HUES64 (cell line): Measurements from ENCODE around the gene MAP4K3.
A peak's percentile ranks its signal among the peaks of the same experiment; 100 is the strongest.
"Not testable (repeated sequence)": the region's sequence is repeated elsewhere in the genome, so short reads cannot be mapped to it uniquely, and the experiment has no call there.

Source experiments
- H3K27ac ChIP-seq: 2 replicates; pipeline ENCODE4 v1.7.0; 2013; ENCODE audit warnings: low read depth, low read length, inconsistent platforms
- H3K27me3 ChIP-seq: 2 replicates; pipeline ENCODE4 v1.6.1; 2013; ENCODE audit warnings: mild to moderate bottlenecking, low read length; ENCODE audit not compliant: insufficient read depth
- H3K36me3 ChIP-seq: 2 replicates; pipeline ENCODE4 v1.6.1; 2013; ENCODE audit warnings: mild to moderate bottlenecking, low read length; ENCODE audit not compliant: insufficient read depth
- H3K4me1 ChIP-seq: 2 replicates; pipeline ENCODE4 v1.6.1; 2013; ENCODE audit warnings: mild to moderate bottlenecking, low read length, moderate library complexity; ENCODE audit not compliant: insufficient read depth
- H3K4me3 ChIP-seq: 2 replicates; pipeline ENCODE4 v1.5.1; 2013; ENCODE audit warnings: mild to moderate bottlenecking, low read length, moderate library complexity
- H3K9ac ChIP-seq: 2 replicates; pipeline ENCODE4 v1.6.1; 2013; ENCODE audit warnings: mild to moderate bottlenecking, low read depth, low read length
- H3K9me3 ChIP-seq: 2 replicates; pipeline ENCODE4 v1.6.1; 2013; ENCODE audit warnings: low read depth, low read length; ENCODE audit not compliant: insufficient read depth
- WGBS: fragments of 150-250, 120-280 bp; methylation state at CpG from one replicate; pipeline ENCODE4 v1.1.7; 2013; ENCODE audit warnings: missing lambda C conversion rate; 5-methylcytosine and 5-hydroxymethylcytosine counted together

The MAP4K3 gene

GRCh38 chr2:39362595-39362994 lies 74.5 kb downstream of the MAP4K3 start:
- H3K9me3 ChIP-seq = peaks cover 66% of the 10 kb centered on the region

GRCh38 chr2:39361511-39361910 lies 75.6 kb downstream of the MAP4K3 start:
- peaks cover 62% of the 10 kb centered on the region for H3K9me3 ChIP-seq
- peaks cover 50% of the 10 kb centered on the region for H3K36me3 ChIP-seq
- no peak overlapping the region for H3K9ac ChIP-seq
- H3K4me1 ChIP-seq = peaks cover 32% of the 10 kb centered on the region
- H3K4me3 ChIP-seq = no peak overlapping the region
- no peak overlapping the region for H3K27ac ChIP-seq
- H3K27me3 ChIP-seq = no peaks in the 10 kb centered on the region

More at GRCh38 chr2:39362595-39362994, 74.5 kb downstream of the MAP4K3 start:
- Histone ChIP-seq H3K4me3 (no peak overlapping the region), H3K9ac (no peak overlapping the region), H3K27me3 (no peaks in the 10 kb centered on the region), H3K27ac (no peak overlapping the region), H3K4me1 (peaks cover 23% of the 10 kb centered on the region), H3K36me3 (peaks cover 56% of the 10 kb centered on the region)
- WGBS = 95% methylated on average over 4 of the region's 4 CpGs

GRCh38 chr2:39360342-39360741 lies 76.7 kb downstream of the MAP4K3 start:
- H3K36me3 ChIP-seq = peaks cover 56% of the 10 kb centered on the region
- H3K4me3 ChIP-seq = 0 out of 2 replicates have a peak overlapping the region, but pooled peaks have one; percentile 4
- H3K4me1 ChIP-seq = peaks cover 32% of the 10 kb centered on the region
- not testable (repeated sequence) for H3K27me3 ChIP-seq, H3K27ac ChIP-seq, H3K9ac ChIP-seq
- H3K9me3 ChIP-seq = peaks cover 56% of the 10 kb centered on the region
- WGBS = 98% methylated on average over 2 of the region's 2 CpGs

- peaks cover 30% of the 10 kb centered on the region for H3K4me1 ChIP-seq
- H3K4me3 ChIP-seq = peak overlapping the region; percentile 8; the same call in 1 of the 2 replicates
- peaks cover 56% of the 10 kb centered on the region for H3K9me3 ChIP-seq
- H3K36me3 ChIP-seq = peaks cover 56% of the 10 kb centered on the region
- no peak overlapping the region for H3K9ac ChIP-seq
- no peaks in the 10 kb centered on the region for H3K27me3 ChIP-seq
- H3K27ac ChIP-seq = no peak overlapping the region
- WGBS = 97% methylated on average over 5 of the region's 5 CpGs
Observed at GRCh38 chr2:39359453-39360038, 77.5 kb downstream of the MAP4K3 start.

DNA sequence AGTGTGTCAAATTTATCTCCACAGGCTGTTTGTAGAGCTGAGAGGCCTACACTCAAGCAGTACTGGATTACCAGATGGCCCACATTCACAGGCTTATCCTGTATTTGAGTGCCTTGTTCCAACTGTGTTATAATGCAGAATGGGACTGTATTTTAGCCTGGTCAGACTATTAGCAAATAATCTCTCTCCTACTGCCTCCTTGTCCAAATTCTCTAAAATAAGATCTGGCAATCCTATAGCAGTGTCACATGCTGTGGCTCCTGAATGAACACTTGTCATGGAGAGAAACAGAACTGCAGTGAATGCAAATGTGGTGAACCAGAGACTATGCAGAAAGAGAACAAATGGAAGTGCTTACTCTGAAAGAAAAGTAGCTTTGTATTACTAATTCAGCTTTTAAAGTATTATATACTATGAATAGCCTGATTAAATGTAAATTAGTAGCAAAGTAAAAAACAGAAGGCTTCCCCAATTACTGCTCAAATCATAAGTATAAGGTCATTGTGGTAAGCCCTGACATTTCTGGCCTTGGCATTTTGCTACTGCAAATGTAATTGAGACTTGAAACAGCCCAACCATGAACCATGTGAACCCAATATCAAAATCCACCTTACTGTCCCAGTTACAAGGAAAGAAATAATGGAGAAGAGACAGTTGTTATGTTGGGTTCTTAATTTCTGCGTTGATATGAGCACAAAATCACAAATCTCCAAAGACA lies 80.0 kb downstream of the MAP4K3 start:
- Histone ChIP-seq H3K36me3 (peaks cover 51% of the 10 kb centered on the region), H3K27ac (peak overlapping the region; percentile 77), H3K27me3 (no peaks in the 10 kb centered on the region), H3K9ac (no peak overlapping the region), H3K4me1 (peaks cover 18% of the 10 kb centered on the region), H3K4me3 (no peak overlapping the region), H3K9me3 (peaks cover 43% of the 10 kb centered on the region)
- WGBS = no CpG with 5 or more reads among the region's 1 CpG

GRCh38 chr2:39350658-39351057 lies 86.4 kb downstream of the MAP4K3 start:
- whole genome bisulfite sequencing = 51% methylated on average over 2 of the region's 3 CpGs

DNA sequence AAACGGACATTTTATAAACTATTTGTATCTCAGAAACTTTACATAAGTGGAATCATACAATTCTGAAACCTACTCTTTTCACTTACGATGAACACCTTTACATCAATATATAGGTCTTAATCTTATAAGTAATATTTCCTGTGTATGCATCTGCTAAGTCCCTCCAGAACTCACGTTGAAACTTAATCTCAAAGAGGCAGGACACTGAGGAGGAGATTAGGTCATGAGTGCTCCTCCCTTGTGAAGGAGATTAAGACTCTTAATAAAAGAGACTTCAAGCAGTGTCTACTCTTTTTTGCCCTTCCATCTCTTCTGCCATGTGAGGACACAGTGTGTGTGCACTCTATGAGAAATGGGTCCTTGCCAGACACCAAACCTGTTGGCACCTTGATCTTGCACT lies 98.6 kb downstream of the MAP4K3 start:
- Histone ChIP-seq H3K27ac (no peak overlapping the region), H3K4me3 (no peak overlapping the region), H3K36me3 (no peaks in the 10 kb centered on the region), H3K4me1 (peaks cover 9% of the 10 kb centered on the region), H3K9me3 (no peaks in the 10 kb centered on the region), H3K9ac (no peak overlapping the region), H3K27me3 (no peaks in the 10 kb centered on the region)
- 81% methylated on average over 2 of the region's 3 CpGs for WGBS

More at GRCh38 chr2:39350658-39351057, 86.4 kb downstream of the MAP4K3 start:
- Histone ChIP-seq H3K9me3 (no peaks in the 10 kb centered on the region), H3K36me3 (peaks cover 6% of the 10 kb centered on the region; the same call in 1 of the 2 replicates), H3K4me1 (peaks cover 17% of the 10 kb centered on the region), H3K27ac (no peak overlapping the region), H3K9ac (no peak overlapping the region), H3K4me3 (no peak overlapping the region), H3K27me3 (no peaks in the 10 kb centered on the region)

DNA sequence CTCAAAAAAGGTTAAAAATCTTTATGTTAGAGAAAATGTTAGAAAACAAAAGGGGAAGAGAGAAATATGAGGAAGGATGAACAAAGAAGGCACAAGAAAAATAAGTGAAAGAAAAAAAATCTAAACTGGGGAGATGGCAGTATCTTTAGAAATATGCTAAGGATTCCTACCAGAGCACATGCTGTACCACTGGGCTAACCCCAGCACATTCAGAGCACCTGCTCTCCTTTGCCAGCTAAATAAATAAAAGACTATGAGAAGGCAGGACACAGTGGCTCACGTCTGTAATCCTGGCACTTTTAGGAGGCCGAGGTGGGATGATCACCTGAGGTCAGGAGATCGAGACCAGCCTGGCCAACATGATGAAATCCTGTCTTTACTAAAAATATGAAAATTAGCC lies 101.2 kb downstream of the MAP4K3 start:
- 82% methylated on average over 3 of the region's 3 CpGs for WGBS
- Histone ChIP-seq H3K4me1 (peaks cover 9% of the 10 kb centered on the region), H3K4me3 (no peak overlapping the region), H3K36me3 (0 out of 2 replicates have a peak, but pooled peaks cover 14% of the 10 kb centered on the region), H3K27me3 (no peaks in the 10 kb centered on the region), H3K9ac (no peak overlapping the region), H3K9me3 (no peaks in the 10 kb centered on the region), H3K27ac (no peak overlapping the region)

DNA sequence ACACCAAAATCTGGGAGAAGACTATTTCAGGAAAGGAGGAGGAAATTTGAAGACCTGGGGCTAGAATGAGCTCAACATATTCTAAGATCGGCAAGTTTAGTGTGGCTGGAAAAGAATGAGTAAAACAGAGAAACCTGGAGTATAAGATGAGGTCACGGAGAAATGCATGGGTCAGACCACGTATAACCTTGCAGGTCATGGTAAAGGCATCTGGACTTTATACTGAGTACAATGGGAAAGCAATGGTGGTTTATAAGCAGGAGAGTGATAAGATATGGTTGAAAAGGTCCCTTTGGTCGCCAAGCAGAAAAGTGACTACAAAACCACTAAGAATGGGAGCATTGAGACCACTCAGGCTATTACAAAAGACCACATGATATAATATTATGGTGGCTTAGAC lies 102.1 kb downstream of the MAP4K3 start:
- Histone ChIP-seq H3K4me3 (no peak overlapping the region), H3K27me3 (no peaks in the 10 kb centered on the region), H3K4me1 (peaks cover 9% of the 10 kb centered on the region), H3K9me3 (no peaks in the 10 kb centered on the region), H3K9ac (no peak overlapping the region), H3K36me3 (peaks cover 18% of the 10 kb centered on the region; the same call in 1 of the 2 replicates), H3K27ac (no peak overlapping the region)
- 90% methylated on average over 4 of the region's 4 CpGs for WGBS

DNA sequence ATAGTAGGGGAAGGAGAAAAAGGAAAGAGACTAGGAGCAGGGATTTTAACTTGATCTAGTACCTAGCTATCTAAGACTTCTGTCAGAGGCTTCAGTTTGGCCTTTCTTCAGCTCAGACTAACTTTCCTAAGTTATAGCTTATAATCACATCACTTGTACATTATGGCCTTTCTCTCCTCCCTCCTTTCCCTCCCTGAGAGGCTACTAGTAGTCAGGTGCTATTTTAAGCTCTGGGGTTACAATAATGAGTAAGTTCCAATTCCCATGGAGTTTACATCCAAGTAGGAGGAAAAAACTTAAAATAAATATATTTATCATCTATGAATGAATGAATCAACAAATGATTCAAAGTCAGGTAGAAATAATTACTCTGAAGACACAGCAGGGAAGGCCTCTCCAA lies 102.6 kb downstream of the MAP4K3 start:
- Histone ChIP-seq H3K4me3 (no peak overlapping the region), H3K4me1 (peaks cover 9% of the 10 kb centered on the region)

GRCh38 chr2:39326644-39327043 lies 110.4 kb downstream of the MAP4K3 start:
- H3K27me3 ChIP-seq = no peaks in the 10 kb centered on the region
- H3K27ac ChIP-seq = no peak overlapping the region
- no peak overlapping the region for H3K4me3 ChIP-seq
- H3K9me3 ChIP-seq = no peaks in the 10 kb centered on the region
- H3K9ac ChIP-seq = no peak overlapping the region
- 86% methylated on average over 5 of the region's 5 CpGs for WGBS
- no peaks in the 10 kb centered on the region for H3K4me1 ChIP-seq
- peaks cover 43% of the 10 kb centered on the region for H3K36me3 ChIP-seq

More for the DNA sequence above, 102.6 kb downstream of the MAP4K3 start:
- H3K9ac ChIP-seq = no peak overlapping the region
- H3K27ac ChIP-seq = no peak overlapping the region
- no peaks in the 10 kb centered on the region for H3K27me3 ChIP-seq
- H3K9me3 ChIP-seq = no peaks in the 10 kb centered on the region
- peaks cover 19% of the 10 kb centered on the region; the same call in 1 of the 2 replicates for H3K36me3 ChIP-seq
